Thoracic aorta (tissue), 2 donors: ENCODE measurements around the gene HEATR1. TPM values are rescaled to one million over a fixed set of nuclear protein-coding genes. Genes with fewer than 3 reads are reported as not detected.
"Not testable (repeated sequence)": the region's sequence is repeated elsewhere in the genome, so short reads cannot be mapped to it uniquely, and the experiment has no call there.

Source experiments
- ATAC-seq: fragments of 150-250 bp; one replicate; pipeline ENCODE4 v1.8.0; 2017; ENCODE audit warnings: low read depth; ENCODE audit not compliant: insufficient number of reproducible peaks, low FRiP score
- DNase-seq: peaks from one replicate; pipeline ENCODE4 v3.0.0-alpha.2; 2020; ENCODE audit warnings: low spot score
- H3K27ac ChIP-seq, 2 donors: fragments of 200-600 bp; sonication (generic); 1 replicate in 1 of 2; 2 replicates in 1 of 2; pipeline ENCODE4 v1.5.1; 2016; ENCODE audit warnings: mild to moderate bottlenecking in 2 of 2, moderate library complexity in 2 of 2
- H3K27me3 ChIP-seq: fragments of 200-600 bp; sonication (generic); replicated peaks from 2 replicates; pipeline ENCODE4 v1.6.0; 2016; ENCODE audit warnings: mild to moderate bottlenecking; ENCODE audit not compliant: insufficient read depth
- H3K36me3 ChIP-seq: fragments of 200-600 bp; sonication (generic); one replicate; pipeline ENCODE4 v1.5.1; 2016
- H3K4me1 ChIP-seq, 2 donors: fragments of 200-600 bp; sonication (generic); 1 replicate in 1 of 2; 2 replicates in 1 of 2; pipeline versions ENCODE4 v1.5.1 to v1.6.0; 2016; ENCODE audit warnings: low read depth in 2 of 2, mild to moderate bottlenecking in 1 of 2; ENCODE audit not compliant: control insufficient read depth in 1 of 2
- H3K4me3 ChIP-seq: fragments of 200-600 bp; sonication (generic); 2 replicates; pipeline ENCODE4 v1.5.1; 2016; ENCODE audit warnings: mild to moderate bottlenecking
- H3K9me3 ChIP-seq: fragments of 200-600 bp; sonication (generic); 2 replicates; pipeline ENCODE4 v1.5.1; 2016
- CTCF ChIP-seq: fragments of 200-600 bp; sonication (generic); IDR thresholded peaks from one replicate; pipeline ENCODE4 v1.5.1; 2019; ENCODE audit warnings: antibody characterized with exemption
- total RNA-seq, 2 donors: library from RNA; depleted of rRNA; stranded (reverse); fragments of >200 nt; gene quantifications; one replicate each; pipeline versions ENCODE4 v1.1.0 to v1.2.3, GENCODE V29; 2016

Gene HEATR1
- total RNA-seq, 2 donors from 2014 or later, result 15.6 to 43.5 TPM

- ATAC-seq, result no peak
Measured at GRCh38 chr1:236619398-236619797, 15.1 kb upstream of the HEATR1 start.

GRCh38 chr1:236618507-236618906 lies 14.2 kb upstream of the HEATR1 start:
- H3K27ac ChIP-seq, result no peak overlapping the region
- no peaks in the 10 kb centered on the region for H3K27me3 ChIP-seq
- H3K4me1 ChIP-seq, result no peaks in the 10 kb centered on the region
- no peak for DNase-seq
- no peak for ATAC-seq
- H3K4me3 ChIP-seq, result no peak overlapping the region
- no peak for TF ChIP-seq CTCF
- H3K36me3 ChIP-seq, result no peaks in the 10 kb centered on the region
- peaks cover 6% of the 10 kb centered on the region for H3K9me3 ChIP-seq

More at GRCh38 chr1:236619398-236619797, 15.1 kb upstream of the HEATR1 start:
- H3K36me3 ChIP-seq, result no peaks in the 10 kb centered on the region
- DNase-seq, result no peak
- H3K27me3 ChIP-seq, result no peaks in the 10 kb centered on the region
- no peaks in the 10 kb centered on the region for H3K4me1 ChIP-seq
- no peak for TF ChIP-seq CTCF
- peak overlapping the region; percentile 11 for H3K4me3 ChIP-seq
- H3K27ac ChIP-seq, result peak overlapping the region in 1 of 2 donors; percentile 34
- peaks cover 6% of the 10 kb centered on the region for H3K9me3 ChIP-seq

- no peaks in the 10 kb centered on the region for H3K9me3 ChIP-seq
- ATAC-seq (no peak), DNase-seq (no peak)
- H3K4me3 ChIP-seq, result no peak overlapping the region
- no peak overlapping the region for H3K27ac ChIP-seq
- no peaks in the 10 kb centered on the region for H3K36me3 ChIP-seq
- no peaks in the 10 kb centered on the region for H3K27me3 ChIP-seq
- TF ChIP-seq CTCF, result no peak
- no peaks in the 10 kb centered on the region for H3K4me1 ChIP-seq
Measured at GRCh38 chr1:236615399-236616148, 11.3 kb upstream of the HEATR1 start.

GRCh38 chr1:236612349-236612748 lies 8.0 kb upstream of the HEATR1 start:
- no peaks in the 10 kb centered on the region for H3K9me3 ChIP-seq
- no peaks in the 10 kb centered on the region for H3K36me3 ChIP-seq
- H3K27ac ChIP-seq, result no peak overlapping the region
- no peaks in the 10 kb centered on the region for H3K27me3 ChIP-seq
- ATAC-seq (no peak), DNase-seq (no peak)
- no peaks in the 10 kb centered on the region for H3K4me1 ChIP-seq
- no peak for TF ChIP-seq CTCF
- no peak overlapping the region for H3K4me3 ChIP-seq

- peak; percentile 65 for TF ChIP-seq CTCF
- ATAC-seq (no peak), DNase-seq (no peak)
- peaks cover 0 to 5% of the 10 kb centered on the region in 2 donors for H3K4me1 ChIP-seq
- no peak overlapping the region for H3K27ac ChIP-seq
- H3K4me3 ChIP-seq, result no peak overlapping the region
- H3K27me3 ChIP-seq, result no peaks in the 10 kb centered on the region
- H3K36me3 ChIP-seq, result no peaks in the 10 kb centered on the region
- H3K9me3 ChIP-seq, result no peaks in the 10 kb centered on the region
Measured at GRCh38 chr1:236608930-236609726, 4.8 kb upstream of the HEATR1 start.

- H3K4me3 ChIP-seq, H3K27ac ChIP-seq: not testable (repeated sequence)
Measured at GRCh38 chr1:236607597-236607996, 3.3 kb upstream of the HEATR1 start.

More at GRCh38 chr1:236607597-236607996, 3.3 kb upstream of the HEATR1 start:
- H3K9me3 ChIP-seq, H3K36me3 ChIP-seq, DNase-seq, H3K27me3 ChIP-seq, ATAC-seq: not testable (repeated sequence)
- H3K4me1 ChIP-seq, result peaks cover 5 to 17% of the 10 kb centered on the region in 2 donors
